Prostate gland (tissue), 2 donors: Measurements from ENCODE around the gene FBXO15.

ENCODE experiments used
- CTCF ChIP-seq, 4 experiments: fragments of 200-600 bp in 2 of 4; fragments of 450-650 bp in 2 of 4; sonication (generic) in 2 of 4; IDR thresholded peaks; 1 replicate in 3 of 4; 2 replicates in 1 of 4; pipeline ENCODE4 v1.5.1; 2016 to 2019; ENCODE audit warnings: antibody characterized with exemption in 4 of 4, mild to moderate bottlenecking in 2 of 4, moderate library complexity in 2 of 4
- POLR2A ChIP-seq: fragments of 450-650 bp; IDR thresholded peaks from one replicate; pipeline ENCODE4 v1.6.1; 2016; ENCODE audit warnings: antibody characterized with exemption, mild to moderate bottlenecking

GRCh38 chr18:74126684-74127655 lies 20.7 kb downstream of the FBXO15 start:
- TF ChIP-seq CTCF (IDR thresholded peaks at IDR 0.05): no peak
- TF ChIP-seq POLR2A: no peak
